IMR-90 (cell line): Measurements from ENCODE around the gene KLK10. TPM values are rescaled to one million over a fixed set of nuclear protein-coding genes. Genes with fewer than 3 reads are reported as not detected.

Experiments used
- ATAC-seq: fragments of 200-7000 bp; cut with Tn5 transposase; 2 replicates; pipeline ENCODE4 v1.9.1; 2020; ENCODE audit warnings: low read depth, mild to moderate bottlenecking, moderate library complexity
- BruUV-seq: library from RNA; stranded (reverse); fragments of 400-500 nt; replicated peaks from 2 replicates; lab custom pipeline; 2021; lab: Mats Ljungman, UMichigan
- CTCF ChIA-PET: fragments of 300-600 bp; formaldehyde crosslinking; extraction: SDS; loops from one replicate; lab custom pipeline; 2021; ENCODE audit warnings: antibody characterized with exemption; lab: Yijun Ruan, JAX
- POLR2A ChIA-PET: fragments of 300-600 bp; sonication (Branson Sonifier 250); formaldehyde crosslinking; loops from one replicate; lab custom pipeline; 2022; ENCODE audit warnings: antibody characterized with exemption; ENCODE audit not compliant: unreplicated experiment; lab: Charles Lee
- DNase-seq: peaks from one replicate; pipeline ENCODE4 v3.0.0; 2013
- H2AFZ ChIP-seq: replicated peaks from 2 replicates; pipeline ENCODE3; 2013; ENCODE audit warnings: low read length, mild to moderate bottlenecking; ENCODE audit not compliant: poor library complexity
- H2AK5ac ChIP-seq: 2 replicates; pipeline ENCODE4 v1.6.1; 2013; ENCODE audit warnings: low read depth, low read length, inconsistent platforms
- H2AK9ac ChIP-seq: replicated peaks from 2 replicates; pipeline ENCODE3; 2013; ENCODE audit warnings: mild to moderate bottlenecking, low read depth, low read length, moderate library complexity; ENCODE audit not compliant: poor library complexity
- H2BK120ac ChIP-seq: 2 replicates; pipeline ENCODE4 v1.6.1; 2013; ENCODE audit warnings: low read depth, low read length, inconsistent platforms
- H2BK15ac ChIP-seq: 3 replicates; pipeline ENCODE4 v1.6.1; 2013; ENCODE audit warnings: low read depth, low read length, inconsistent platforms
- H2BK20ac ChIP-seq: 2 replicates; pipeline ENCODE4 v1.6.1; 2013; ENCODE audit warnings: low read depth, mild to moderate bottlenecking, inconsistent platforms, low read length, moderate library complexity
- H2BK5ac ChIP-seq: 2 replicates; pipeline ENCODE4 v1.6.1; 2013; ENCODE audit warnings: mild to moderate bottlenecking, low read depth, low read length, inconsistent platforms; ENCODE audit not compliant: poor library complexity, severe bottlenecking
- H3K14ac ChIP-seq: replicated peaks from 2 replicates; pipeline ENCODE4 v1.6.1; 2013; ENCODE audit warnings: low read depth, low read length, inconsistent platforms
- H3K18ac ChIP-seq: 2 replicates; pipeline ENCODE4 v1.6.1; 2013; ENCODE audit warnings: low read depth, low read length, control low read depth
- H3K23ac ChIP-seq: 2 replicates; pipeline ENCODE4 v1.6.1; 2013; ENCODE audit warnings: low read depth, low read length, inconsistent platforms
- H3K27ac ChIP-seq: 2 replicates; pipeline ENCODE4 v1.5.1; 2013; ENCODE audit warnings: mild to moderate bottlenecking, control low read depth, low read length; ENCODE audit not compliant: insufficient read depth
- H3K27me3 ChIP-seq: 2 replicates; pipeline ENCODE4 v1.6.1; 2013; ENCODE audit warnings: low read length; ENCODE audit not compliant: control insufficient read depth, insufficient read depth
- H3K36me3 ChIP-seq: 2 replicates; pipeline ENCODE4 v1.6.1; 2013; ENCODE audit warnings: low read length, mixed read lengths; ENCODE audit not compliant: control insufficient read depth, insufficient read depth
- H3K4ac ChIP-seq: 2 replicates; pipeline ENCODE4 v1.6.1; 2013; ENCODE audit warnings: low read depth, low read length, inconsistent platforms
- H3K4me1 ChIP-seq: 2 replicates; pipeline ENCODE4 v1.6.1; 2013; ENCODE audit warnings: low read length, mixed read lengths; ENCODE audit not compliant: control insufficient read depth, insufficient read depth
- H3K4me2 ChIP-seq: 2 replicates; pipeline ENCODE4 v1.6.1; 2013; ENCODE audit warnings: low read depth, mild to moderate bottlenecking, control low read depth, low read length, moderate library complexity
- H3K4me3 ChIP-seq: 2 replicates; pipeline ENCODE4 v1.5.1; 2013; ENCODE audit warnings: low read depth, mild to moderate bottlenecking, control low read depth, low read length, moderate library complexity; ENCODE audit not compliant: insufficient read depth
- H3K56ac ChIP-seq: 2 replicates; pipeline ENCODE4 v1.6.1; 2013; ENCODE audit warnings: low read length, inconsistent platforms; ENCODE audit not compliant: insufficient read depth; ENCODE audit errors: extremely low read depth
- H3K79me1 ChIP-seq, 2 experiments: 2 replicates each; pipeline ENCODE4 v1.6.1; 2013; ENCODE audit warnings: low read length in 2 of 2, inconsistent platforms in 1 of 2, low read depth in 1 of 2
- H3K9ac ChIP-seq: 2 replicates; pipeline ENCODE4 v1.6.1; 2013; ENCODE audit warnings: low read depth, low read length, control low read depth
- H3K9me1 ChIP-seq: 2 replicates; pipeline ENCODE4 v1.6.1; 2013; ENCODE audit warnings: low read length, inconsistent platforms; ENCODE audit not compliant: insufficient read depth
- H3K9me3 ChIP-seq: 2 replicates; pipeline ENCODE4 v1.6.1; 2013; ENCODE audit warnings: low read length; ENCODE audit not compliant: control insufficient read depth, insufficient read depth
- H4K20me1 ChIP-seq: 2 replicates; pipeline ENCODE4 v1.6.1; 2013; ENCODE audit warnings: low read length, inconsistent platforms; ENCODE audit not compliant: insufficient read depth
- H4K5ac ChIP-seq: 2 replicates; pipeline ENCODE4 v1.6.1; 2013; ENCODE audit warnings: mild to moderate bottlenecking, low read depth, low read length, control low read depth
- H4K8ac ChIP-seq, 2 experiments: 2 replicates each; pipeline ENCODE4 v1.6.1; 2013; ENCODE audit warnings: low read depth in 2 of 2, low read length in 2 of 2, control low read depth in 1 of 2, inconsistent platforms in 1 of 2
- H4K91ac ChIP-seq: 2 replicates; pipeline ENCODE4 v1.6.1; 2013; ENCODE audit warnings: low read depth, low read length, inconsistent platforms; ENCODE audit not compliant: insufficient read depth
- BHLHE40 ChIP-seq: fragments of 150-350 bp; IDR thresholded peaks from 2 replicates; pipeline ENCODE4 v1.6.1; 2016; ENCODE audit warnings: mild to moderate bottlenecking, low read depth, low read length
- FOS ChIP-seq: fragments of 150-350 bp; IDR thresholded peaks from 2 replicates; pipeline ENCODE4 v1.6.1; 2016; ENCODE audit warnings: low read depth, low read length
- MAFK ChIP-seq: IDR thresholded peaks from 2 replicates; pipeline ENCODE4 v1.6.1; 2012; ENCODE audit warnings: low read depth, low read length, improper control_type of control experiment
- MXI1 ChIP-seq: IDR thresholded peaks from 2 replicates; pipeline ENCODE4 v1.6.1; 2012; ENCODE audit warnings: low read depth, mild to moderate bottlenecking, low read length, moderate library complexity, borderline replicate concordance
- POLR2A ChIP-seq: IDR thresholded peaks from 2 replicates; pipeline ENCODE4 v1.6.1; 2012; ENCODE audit warnings: mild to moderate bottlenecking, low read depth, low read length
- RAD21 ChIP-seq: IDR thresholded peaks from 2 replicates; pipeline ENCODE4 v1.6.1; 2012; ENCODE audit warnings: low read length, improper control_type of control experiment
- RFX5 ChIP-seq: IDR thresholded peaks from 2 replicates; pipeline ENCODE4 v1.8.0; 2012; ENCODE audit warnings: low read depth, mild to moderate bottlenecking, low read length, moderate library complexity
- WGBS, 2 experiments: methylation state at CpG; one replicate each; pipeline versions ENCODE4 v1.1.5 to v1.1.7; 2013; ENCODE audit warnings: missing lambda C conversion rate in 2 of 2; ENCODE audit not compliant: insufficient read length in 1 of 2; ENCODE audit errors: extremely low coverage in 2 of 2; 5-methylcytosine and 5-hydroxymethylcytosine counted together
- dilution Hi-C: fragments of 300-500 bp; cut with HindIII; formaldehyde crosslinking; loops from one replicate; pipeline ENCODE4 v1.14.3; 2018; ENCODE audit warnings: low sequenced_read_pairs; ENCODE audit not compliant: unreplicated experiment
- in situ Hi-C: fragments of 300-500 bp; cut with MboI; formaldehyde crosslinking; loops from 3 replicates; pipeline ENCODE4 v1.14.3; 2019; ENCODE audit warnings: low sequenced_read_pairs, inconsistent platforms, mixed read lengths
- intact Hi-C: fragments of 100-400 bp; cut with micrococcal nuclease; formaldehyde crosslinking; loops from 2 replicates; pipeline ENCODE4 v1.10.0; 2022
- polyA plus RNA-seq, 3 experiments: library from polyadenylated mRNA; depleted of rRNA; stranded (reverse); fragments of >200 nt; gene quantifications; 2 replicates each; pipeline ENCODE4 v1.2.3, GENCODE V29; 2012; ENCODE audit warnings: low replicate concordance in 1 of 3
- total RNA-seq: library from RNA; depleted of rRNA; stranded (reverse); fragments of >200 nt; gene quantifications from 2 replicates; pipeline ENCODE4 v1.2.3, GENCODE V29; 2012

KLK10 gene
- total and polyA plus RNA-seq, 2 of the 4 experiments (the other 2 are of a cell fraction) = not detected

- no peak overlapping the region for H4K8ac ChIP-seq
- no peak overlapping the region for H2AFZ ChIP-seq
- H3K4ac ChIP-seq = no peak overlapping the region
- no peak overlapping the region for H3K9ac ChIP-seq
- H2BK120ac ChIP-seq = no peak overlapping the region
- no peak overlapping the region for H3K4me3 ChIP-seq
- no peaks in the 10 kb centered on the region for H3K9me3 ChIP-seq
- no peak overlapping the region for H2BK15ac ChIP-seq
- in situ Hi-C loops (no loop called here), intact Hi-C loops (no loop called here), dilution Hi-C loops (no loop called here)
- no peaks in the 10 kb centered on the region for H3K4me1 ChIP-seq
- CTCF ChIA-PET = no interaction called here
- H2BK20ac ChIP-seq = no peak overlapping the region
- no peaks in the 10 kb centered on the region for H3K9me1 ChIP-seq
- POLR2A ChIA-PET = no interaction called here
- BruUV-seq = no TSS peak
- no peak overlapping the region for H3K18ac ChIP-seq
- H3K27me3 ChIP-seq = no peaks in the 10 kb centered on the region
- H2BK5ac ChIP-seq = no peak overlapping the region
- 40% methylated on average over 1 of the region's 13 CpGs; no CpG with 5 or more reads in 1 of the 2 experiments for WGBS, 2 experiments
- H4K20me1 ChIP-seq = no peaks in the 10 kb centered on the region
- H3K79me1 ChIP-seq = no peaks in the 10 kb centered on the region
- TF ChIP-seq BHLHE40 = no peak
- no peak for TF ChIP-seq MXI1
- no peak for TF ChIP-seq POLR2A
- TF ChIP-seq RFX5 = no peak
- no peak for TF ChIP-seq RAD21
- TF ChIP-seq FOS = no peak
- TF ChIP-seq MAFK = no peak
- H3K14ac ChIP-seq = no peak overlapping the region
- H3K56ac ChIP-seq = no peak overlapping the region
- H3K36me3 ChIP-seq = no peaks in the 10 kb centered on the region
- ATAC-seq = no peak
- H4K91ac ChIP-seq = no peak overlapping the region
- H3K23ac ChIP-seq = no peak overlapping the region
- H2AK9ac ChIP-seq = no peak overlapping the region
- no peak overlapping the region for H3K27ac ChIP-seq
- H3K4me2 ChIP-seq = no peak overlapping the region
- no peak for DNase-seq
- H2AK5ac ChIP-seq = no peak overlapping the region
- H4K5ac ChIP-seq = no peak overlapping the region
Measured at GRCh38 chr19:50980208-50980607, 39.3 kb downstream of the KLK10 start.
